HG03159 (cell line): ENCODE results near the gene AMBRA1.
"Not testable (repeated sequence)": the region's sequence is repeated elsewhere in the genome, so short reads cannot be mapped to it uniquely, and the experiment has no call there.

Experiments used
- ATAC-seq: cut with Tn5 transposase; IDR thresholded peaks from one replicate; pipeline ENCODE4 v1.9.1; 2021; ENCODE audit warnings: mild to moderate bottlenecking, moderate library complexity; ENCODE audit not compliant: unreplicated experiment

AMBRA1 gene

DNA sequence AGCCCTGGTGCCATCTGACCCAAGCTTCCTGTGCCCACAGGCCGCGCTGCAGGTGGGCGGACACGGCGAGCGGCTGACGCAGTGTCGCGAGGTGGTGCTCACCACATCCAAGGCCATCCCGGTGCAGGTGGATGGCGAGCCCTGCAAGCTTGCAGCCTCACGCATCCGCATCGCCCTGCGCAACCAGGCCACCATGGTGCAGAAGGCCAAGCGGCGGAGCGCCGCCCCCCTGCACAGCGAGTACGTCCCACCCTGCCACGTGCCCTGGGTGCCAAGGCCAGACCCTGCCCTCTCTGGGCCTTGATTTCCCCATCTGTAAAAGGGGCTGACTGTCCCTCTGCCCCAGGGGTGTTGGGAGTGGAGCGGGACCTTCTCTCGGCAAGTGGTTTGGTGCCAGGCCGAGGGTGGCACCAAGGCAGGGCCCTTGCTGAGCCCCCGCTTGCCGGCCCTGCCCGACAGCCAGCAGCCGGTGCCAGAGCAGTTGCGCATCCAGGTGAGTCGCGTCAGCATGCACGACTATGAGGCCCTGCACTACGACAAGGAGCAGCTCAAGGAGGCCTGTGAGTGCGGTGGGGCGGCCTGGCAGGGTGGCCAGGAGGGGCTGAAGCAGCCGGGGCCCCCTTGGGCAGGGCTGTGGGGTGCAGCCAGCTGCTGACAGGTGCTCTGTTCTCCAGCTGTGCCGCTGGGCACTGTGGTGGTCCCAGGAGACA is 218.3 kb downstream of the AMBRA1 start:
- ATAC-seq, result no peak

DNA sequence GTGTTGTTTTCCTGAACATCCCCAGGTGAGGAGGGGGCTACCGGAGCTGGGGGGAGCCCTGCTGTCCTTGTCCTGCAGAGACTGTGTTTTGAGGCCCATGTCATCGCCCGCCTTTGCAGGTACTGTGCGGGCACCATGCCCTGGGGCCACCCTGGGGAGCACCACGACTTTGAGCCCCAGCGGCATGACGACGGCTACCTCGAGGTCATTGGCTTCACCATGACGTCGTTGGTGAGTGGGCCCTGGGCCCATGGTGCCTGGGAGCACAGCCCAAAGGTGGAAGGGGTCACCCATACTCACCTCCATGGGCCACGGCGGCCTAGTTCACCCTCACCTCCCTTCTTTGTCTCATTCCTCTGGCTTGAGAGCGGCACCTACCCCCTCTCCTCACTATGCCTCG is 219.0 kb downstream of the AMBRA1 start:
- no peak for ATAC-seq

DNA sequence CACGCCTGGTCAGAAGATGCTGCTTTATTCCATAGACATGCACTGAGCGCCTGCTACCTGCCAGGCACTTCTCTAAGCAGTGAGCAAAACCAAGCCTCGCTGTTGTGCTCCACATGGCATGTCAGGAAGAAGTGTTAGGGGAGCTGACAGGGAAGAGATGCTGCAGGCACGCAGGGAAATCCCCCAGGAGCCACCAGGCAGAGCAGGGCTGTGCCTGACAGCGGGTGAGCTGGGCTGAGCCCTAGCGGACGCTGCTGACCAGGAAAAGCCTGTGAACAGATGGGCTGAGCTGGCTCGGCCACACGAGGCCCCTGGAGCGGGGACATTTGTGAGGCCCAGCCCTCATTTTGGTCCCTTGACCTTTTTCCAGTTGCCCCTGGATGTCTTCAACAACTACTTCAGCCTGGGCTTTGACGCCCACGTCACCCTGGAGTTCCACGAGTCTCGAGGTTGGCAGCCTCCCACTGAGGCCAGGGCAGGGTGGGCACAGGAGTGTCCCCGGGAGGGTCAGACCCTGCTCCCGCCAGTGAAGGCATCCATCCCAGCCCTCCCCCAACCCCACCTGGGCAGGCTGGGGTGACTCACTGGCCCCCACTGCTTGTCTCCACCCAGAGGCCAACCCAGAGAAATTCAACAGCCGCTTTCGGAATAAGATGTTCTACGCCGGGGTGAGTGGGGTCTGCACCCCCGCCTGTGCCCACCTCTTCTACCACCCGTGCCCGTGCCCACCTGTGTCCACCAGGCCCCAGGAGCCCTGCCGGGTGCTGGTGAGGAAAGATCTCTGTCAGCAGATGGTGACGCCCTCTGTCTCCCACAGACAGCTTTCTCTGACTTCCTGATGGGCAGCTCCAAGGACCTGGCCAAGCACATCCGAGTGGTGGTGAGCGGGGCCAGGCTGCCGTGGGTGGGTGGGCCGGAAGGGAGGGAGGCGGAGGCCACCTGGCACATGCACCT is 219.8 kb downstream of the AMBRA1 start:
- ATAC-seq, result no peak

DNA sequence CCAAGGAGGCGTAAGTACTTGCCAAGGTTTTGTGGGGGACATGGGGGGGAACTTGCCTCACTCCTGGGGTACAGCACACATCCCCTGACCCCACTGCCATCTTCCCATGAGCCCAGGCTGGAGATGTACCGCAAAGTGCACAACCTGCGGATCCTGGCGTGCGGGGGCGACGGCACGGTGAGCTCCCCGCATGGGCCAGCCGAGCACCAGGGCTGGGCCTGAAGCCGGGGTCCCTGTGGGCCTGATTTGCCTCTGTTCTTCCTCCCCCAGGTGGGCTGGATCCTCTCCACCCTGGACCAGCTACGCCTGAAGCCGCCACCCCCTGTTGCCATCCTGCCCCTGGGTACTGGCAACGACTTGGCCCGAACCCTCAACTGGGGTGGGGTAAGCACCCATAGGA is 221.3 kb downstream of the AMBRA1 start:
- not testable (repeated sequence) for ATAC-seq

DNA sequence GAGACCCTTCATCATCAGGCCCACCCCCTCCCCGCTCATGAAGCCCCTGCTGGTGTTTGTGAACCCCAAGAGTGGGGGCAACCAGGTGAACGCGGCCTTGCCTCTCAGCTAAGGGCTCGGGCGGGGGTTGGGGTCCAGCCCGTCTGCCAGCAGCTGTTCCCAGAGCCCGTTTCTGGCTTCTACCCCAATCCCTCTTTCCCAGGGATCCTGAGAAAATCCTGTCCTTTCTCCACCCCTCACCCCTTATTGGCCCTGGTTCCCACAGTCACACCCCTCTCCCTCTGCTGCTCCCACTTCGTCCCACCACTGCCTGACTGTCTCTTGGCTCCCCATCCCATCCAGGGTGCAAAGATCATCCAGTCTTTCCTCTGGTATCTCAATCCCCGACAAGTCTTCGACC is 221.7 kb downstream of the AMBRA1 start:
- no peak for ATAC-seq

DNA sequence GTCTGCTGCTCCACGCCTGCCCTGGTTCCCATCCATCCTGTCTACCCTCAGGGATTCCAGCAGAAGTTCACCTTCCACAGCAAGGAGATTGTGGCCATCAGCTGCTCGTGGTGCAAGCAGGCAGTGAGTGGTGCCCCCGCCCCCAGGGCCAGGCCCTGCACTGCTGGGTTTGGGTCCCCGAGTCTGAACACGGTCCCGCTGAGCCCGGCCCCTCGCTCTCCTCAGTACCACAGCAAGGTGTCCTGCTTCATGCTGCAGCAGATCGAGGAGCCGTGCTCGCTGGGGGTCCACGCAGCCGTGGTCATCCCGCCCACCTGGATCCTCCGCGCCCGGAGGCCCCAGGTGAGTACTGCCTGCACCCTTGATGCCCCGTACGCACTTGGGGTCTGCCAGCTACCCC is 222.6 kb downstream of the AMBRA1 start:
- ATAC-seq, result not testable (repeated sequence)

DNA sequence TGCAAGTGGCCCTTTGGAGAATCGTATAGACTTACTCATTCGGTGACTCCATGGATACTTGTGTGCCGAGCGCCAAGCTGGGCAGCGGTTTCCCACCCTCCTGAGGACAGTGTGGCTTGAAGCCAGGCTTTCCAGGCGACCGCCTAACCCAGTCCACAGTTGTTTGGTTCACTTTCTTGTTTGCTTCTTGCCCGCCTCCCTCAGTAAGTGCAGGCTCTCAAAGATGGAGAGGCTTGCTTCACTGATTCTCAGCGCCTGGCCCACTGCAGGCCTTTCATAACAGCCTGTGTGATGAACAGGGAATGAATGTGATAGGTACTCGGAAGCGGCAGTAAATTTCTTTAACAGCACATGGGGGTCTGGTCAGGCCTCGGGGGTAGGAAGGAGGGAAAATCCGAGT is 223.6 kb downstream of the AMBRA1 start:
- no peak for ATAC-seq

DNA sequence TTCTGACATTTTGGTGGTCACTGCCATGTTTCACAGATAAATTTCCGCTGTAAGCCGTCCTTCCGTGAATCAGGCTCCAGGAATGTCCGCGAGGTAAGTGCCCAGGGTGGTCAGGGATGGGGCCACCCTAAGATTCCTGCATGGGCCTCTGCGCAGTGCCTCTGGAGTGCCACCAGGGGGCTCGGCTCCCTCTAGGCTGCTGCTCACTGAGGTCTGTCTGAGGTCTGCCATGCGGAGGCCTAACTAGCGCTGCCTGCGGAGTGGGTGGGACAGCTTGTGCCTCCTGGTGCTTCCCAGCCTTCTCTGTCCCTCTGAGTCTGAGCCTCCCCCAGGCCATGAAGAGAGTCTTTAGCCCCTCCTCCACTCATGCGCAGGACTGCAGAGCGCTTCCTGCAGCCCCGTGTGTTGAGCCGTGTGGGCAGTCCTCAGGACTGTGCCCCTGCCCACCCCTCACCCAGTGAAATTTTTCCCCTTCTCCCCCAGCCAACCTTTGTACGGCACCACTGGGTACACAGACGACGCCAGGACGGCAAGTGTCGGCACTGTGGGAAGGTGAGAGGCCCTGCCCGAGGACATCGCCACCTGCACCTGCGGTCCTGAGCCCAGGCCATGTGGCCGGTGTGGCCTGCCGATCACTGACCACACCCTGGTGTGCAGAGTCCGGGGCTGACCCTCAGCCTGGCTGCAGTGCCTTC is 224.2 kb downstream of the AMBRA1 start:
- ATAC-seq, result no peak

DNA sequence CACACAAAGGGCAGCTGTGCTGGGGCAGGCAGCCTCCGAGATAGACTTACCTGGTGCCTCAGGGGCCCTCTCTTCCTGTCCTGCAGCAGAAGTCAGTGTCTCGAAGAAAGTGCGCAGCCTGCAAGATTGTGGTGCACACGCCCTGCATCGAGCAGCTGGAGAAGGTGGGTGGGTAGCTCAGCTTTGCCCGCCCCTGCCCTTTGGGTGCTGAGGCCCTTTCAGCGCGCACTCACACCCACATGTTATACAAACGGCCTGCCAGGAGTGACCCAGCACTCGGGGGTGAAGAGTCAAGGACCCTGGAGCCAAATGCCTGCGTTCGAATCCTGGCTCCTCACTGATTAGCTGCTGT is 225.9 kb downstream of the AMBRA1 start:
- no peak for ATAC-seq

DNA sequence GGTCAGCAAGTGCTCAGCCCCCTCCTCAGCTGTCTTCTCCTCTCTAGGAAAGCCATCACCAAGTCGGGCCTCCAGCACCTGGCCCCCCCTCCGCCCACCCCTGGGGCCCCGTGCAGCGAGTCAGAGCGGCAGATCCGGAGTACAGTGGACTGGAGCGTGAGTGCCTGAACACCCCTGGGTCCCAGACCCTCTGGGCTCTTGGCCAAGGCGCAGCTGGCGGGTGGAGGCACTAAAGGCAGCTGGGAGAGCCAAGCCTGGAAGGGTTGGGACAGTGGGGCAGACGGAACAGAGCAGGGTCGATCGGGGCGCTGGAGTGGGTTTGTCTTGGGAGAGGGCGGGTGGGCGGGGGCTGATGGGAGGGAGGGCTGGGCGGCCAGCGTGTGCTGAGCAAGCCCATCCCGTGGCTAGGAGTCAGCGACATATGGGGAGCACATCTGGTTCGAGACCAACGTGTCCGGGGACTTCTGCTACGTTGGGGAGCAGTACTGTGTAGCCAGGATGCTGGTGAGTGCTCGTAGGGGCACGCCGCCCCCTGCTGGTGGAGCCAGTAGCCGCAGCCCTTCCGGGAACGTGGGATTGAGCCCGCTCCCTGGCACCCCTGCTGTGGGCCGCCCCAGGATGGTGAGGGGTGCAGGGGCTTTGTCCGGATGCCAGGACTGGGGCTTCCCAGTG is 226.4 kb downstream of the AMBRA1 start:
- peak; percentile 57 for ATAC-seq

DNA sequence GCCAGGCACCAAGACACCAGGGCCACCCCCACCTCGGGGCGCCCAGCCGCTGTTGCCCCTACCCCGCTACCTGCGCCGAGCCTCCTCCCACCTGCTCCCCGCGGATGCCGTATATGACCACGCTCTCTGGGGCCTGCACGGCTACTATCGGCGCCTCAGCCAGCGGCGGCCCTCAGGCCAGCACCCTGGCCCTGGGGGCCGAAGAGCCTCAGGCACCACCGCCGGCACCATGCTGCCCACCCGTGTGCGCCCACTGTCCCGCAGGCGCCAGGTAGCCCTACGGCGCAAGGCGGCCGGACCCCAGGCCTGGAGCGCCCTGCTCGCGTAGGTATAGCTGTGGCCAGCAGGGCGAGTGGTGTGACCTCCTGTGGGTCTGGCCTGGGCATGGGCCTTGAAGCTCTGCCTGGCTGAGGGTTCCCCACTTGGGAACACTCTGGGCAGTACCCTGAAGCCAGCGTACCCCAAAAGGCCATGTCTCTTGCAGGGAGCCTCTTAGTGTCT is 227.1 kb downstream of the AMBRA1 start:
- no peak for ATAC-seq

DNA sequence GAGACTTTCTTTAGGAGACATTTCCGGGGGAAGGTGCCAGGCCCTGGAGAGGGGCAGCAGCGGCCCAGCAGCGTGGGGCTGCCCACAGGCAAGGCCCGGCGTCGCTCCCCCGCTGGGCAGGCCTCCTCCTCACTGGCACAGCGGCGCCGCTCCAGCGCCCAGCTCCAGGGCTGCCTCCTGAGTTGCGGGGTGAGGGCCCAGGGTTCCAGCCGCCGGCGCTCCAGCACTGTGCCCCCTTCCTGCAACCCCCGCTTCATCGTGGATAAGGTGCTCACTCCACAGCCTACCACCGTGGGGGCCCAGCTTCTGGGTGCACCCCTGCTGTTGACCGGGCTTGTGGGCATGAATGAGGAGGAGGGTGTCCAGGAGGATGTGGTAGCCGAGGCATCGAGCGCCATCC is 227.6 kb downstream of the AMBRA1 start:
- ATAC-seq, result no peak

DNA sequence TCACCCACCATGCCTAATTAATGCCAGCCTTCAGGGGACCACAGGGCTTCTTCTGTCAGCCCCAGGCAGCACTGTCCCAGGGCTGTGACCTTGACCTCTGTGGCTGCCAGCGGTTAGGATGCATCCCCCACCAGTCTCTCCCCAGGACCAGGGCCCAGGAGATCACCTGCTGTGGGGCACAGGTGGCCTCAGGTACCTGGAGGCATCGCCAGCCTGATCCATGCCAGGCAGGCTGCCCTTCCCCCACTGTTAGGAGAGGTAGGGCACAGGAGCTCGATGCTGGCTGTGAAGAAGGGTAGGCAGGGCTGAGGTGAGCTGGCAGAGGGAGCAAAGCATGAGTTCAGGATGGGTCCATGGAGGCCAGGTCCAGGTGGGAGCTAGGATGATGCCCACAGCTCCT is 229.0 kb downstream of the AMBRA1 start:
- no peak for ATAC-seq

DNA sequence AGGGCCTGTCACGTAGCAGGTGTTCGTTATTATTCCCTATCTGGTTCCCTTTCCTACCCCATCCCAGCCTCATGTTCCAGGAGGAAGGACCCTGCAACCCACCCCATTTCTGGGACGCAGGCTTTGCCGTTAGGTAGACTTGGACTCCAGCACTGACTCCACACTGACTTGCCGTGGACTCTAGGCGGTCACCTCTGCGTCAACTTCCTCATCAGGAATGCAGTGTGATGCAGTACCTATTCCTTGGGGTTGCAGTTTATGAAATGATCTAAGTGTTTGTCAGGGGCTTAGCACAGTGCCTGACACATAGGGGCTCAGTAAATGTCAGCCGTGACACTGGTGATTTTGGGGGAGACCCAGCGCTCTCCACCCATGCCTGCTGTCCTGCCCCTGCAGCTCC is 229.8 kb downstream of the AMBRA1 start:
- ATAC-seq, result no peak

DNA sequence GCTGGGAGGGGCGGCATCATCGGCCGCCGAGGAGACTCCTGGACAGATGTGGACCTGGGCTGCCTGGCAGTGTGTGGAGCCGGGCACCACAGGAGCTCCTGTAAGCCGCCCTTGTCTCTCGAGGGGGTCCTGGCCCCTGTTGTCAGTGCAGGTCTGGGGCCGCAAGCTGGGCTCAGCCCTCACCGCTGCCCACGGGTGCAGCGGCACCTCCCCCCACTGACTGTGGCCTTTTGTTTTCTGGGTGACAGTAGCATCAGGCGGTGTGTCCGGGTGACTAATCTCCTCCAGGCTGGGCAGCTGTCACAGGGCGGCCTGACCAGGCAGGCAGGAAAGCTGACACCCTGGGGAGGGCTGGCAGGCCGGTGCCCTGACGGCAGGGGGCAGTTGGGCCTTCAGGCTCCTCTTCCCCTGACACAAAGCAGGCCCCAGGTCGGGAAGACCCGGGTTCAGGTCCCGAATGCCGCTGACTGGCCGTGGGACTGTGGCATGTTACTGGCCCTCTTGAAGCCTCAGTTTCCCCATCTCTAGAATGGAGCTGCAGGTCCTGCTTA is 230.3 kb downstream of the AMBRA1 start:
- ATAC-seq, result no peak

DNA sequence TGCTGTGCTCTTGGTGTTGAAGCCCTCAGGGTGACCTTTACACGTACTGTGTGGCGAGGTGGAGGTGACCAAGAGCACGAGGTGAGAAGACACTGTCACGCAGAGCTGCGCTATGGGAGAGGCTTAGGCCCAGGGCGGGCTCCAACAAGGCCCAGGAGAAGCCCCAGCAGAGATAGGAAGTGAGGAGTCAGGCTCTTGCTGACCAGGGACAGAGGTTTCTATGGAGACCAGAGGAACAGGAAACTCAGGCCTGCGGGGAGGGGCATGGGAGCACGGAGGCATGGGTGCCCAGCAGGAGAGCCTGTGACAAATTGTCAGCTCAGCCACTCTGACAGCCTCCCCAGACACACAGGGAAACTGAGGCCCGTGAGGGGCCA is 230.8 kb downstream of the AMBRA1 start:
- no peak for ATAC-seq

DNA sequence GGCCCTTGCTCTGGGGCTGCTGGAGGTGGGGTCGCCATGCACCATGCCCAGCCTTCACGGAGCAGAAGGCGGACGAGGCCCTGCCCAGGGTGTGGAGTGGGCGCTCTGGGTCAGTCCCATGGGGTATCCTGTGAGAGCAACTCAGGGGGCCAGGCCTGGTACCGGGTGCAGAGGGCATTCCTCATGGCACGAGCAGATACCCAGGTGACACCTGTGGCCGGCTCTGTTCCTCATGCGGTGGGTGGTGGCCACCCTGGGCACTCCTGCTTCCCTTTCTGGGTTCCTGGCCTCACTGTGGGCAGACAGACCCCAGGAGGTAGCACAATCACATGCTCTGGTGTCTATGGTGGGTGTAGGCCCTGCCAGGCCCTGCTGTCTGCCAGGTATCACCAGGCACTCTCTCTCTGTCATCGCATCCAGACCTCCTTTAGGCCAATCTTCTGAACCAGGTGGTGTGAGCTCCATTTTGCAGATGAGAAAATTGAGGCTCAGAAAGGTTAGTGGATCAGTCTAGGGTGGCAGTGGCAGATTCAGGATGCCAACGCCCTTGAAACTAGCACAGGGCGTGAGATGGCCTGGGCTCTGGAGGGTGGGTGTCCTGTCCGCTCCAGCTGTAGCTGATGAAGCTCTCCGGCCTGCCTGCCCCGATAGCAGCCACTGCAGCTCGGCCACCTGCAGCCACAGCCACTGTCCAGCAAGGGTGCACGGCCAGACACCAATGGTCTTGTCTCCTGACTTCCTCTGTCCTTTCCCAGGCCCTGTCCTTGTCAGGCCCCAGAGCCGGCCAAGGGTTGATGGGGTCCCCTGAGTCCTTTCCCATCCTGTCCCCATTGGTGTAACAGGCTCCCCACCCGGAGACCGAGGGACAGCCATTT is 231.4 kb downstream of the AMBRA1 start:
- ATAC-seq, result no peak

DNA sequence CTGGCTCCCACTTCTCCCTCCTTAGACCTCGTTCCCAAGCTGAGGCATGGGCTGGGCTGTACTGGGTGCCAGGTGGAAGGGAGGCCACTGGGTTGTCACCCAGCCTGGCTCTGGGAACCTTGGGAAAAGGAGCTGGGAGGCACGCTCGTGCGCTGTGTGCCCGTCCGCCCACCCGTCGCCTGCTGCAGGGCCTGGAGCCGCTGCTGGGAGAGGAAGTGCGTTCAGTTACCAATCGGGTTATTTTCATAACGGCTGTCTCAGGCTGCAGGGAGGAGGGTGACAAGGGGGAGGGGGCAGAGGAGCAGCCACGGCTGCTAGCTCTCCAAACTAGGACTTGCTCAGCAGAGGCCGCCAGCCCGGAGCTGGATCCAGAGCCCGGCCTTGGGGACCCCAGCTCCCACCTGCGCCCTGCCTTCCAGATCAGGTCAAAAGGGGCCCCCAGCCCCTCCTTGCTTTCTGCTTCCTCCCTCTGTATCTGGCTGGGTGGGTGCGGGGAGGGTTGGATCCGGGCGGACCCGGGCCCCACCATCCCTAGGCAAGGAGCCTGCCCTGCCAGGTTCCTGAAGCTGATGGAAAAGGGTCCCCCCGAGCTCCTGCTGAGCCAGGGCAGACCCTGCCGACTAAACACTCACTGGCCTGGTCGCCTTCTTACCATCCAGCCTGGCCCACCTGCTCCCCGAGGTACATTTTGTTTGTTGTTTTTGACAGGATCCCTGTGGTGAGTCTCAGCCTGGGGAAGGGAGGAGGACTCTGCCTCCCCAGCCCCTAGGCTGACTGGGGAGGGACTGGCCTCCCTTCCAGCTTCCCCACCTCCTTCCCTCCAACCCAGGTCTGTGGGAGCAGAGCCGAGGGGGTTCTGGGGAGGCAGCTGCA is 232.3 kb downstream of the AMBRA1 start:
- ATAC-seq, result peak; percentile 88

DNA sequence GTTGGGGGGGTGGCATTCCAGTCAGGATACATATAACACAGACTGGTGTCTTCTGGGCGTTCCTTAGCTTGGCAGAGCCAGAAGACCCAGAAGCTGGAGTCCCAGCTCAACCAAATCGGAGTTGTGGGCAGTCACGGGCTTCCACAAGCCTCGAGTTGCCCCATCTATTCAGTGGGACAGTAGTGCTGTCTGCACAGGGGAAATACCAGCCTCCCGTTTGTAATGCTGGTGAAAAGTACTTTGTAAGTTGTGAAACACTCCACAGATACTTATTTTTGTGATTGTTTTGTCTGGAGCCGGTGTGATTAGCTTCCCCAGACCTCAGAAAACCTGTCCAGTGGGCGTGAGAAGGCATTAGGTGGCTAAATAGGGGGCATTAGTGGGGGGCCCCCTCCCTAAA is 232.9 kb downstream of the AMBRA1 start:
- no peak for ATAC-seq
